HepG2 (cell line): ENCODE data around the gene AMDHD1. TPM values are rescaled to one million over a fixed set of nuclear protein-coding genes. Genes with fewer than 3 reads are reported as not detected.

Experiments used
- AGO2 ChIP-seq: fragments of 200-400 bp; formaldehyde crosslinking; optimal IDR thresholded peaks from 2 replicates; pipeline ENCODE3; 2017; ENCODE audit warnings: mild to moderate bottlenecking, low read depth, low read length, moderate library complexity
- ATF7-NPFF ChIP-seq: sonication (generic); formaldehyde crosslinking; IDR thresholded peaks from 2 replicates; pipeline ENCODE4 v1.8.1; 2023; ENCODE audit warnings: mild to moderate bottlenecking, low read depth, missing genetic modification reagents, moderate library complexity
- DNMT1 ChIP-seq: sonication (generic); formaldehyde crosslinking; IDR thresholded peaks from 2 replicates; pipeline ENCODE4 v1.5.1; 2020; ENCODE audit warnings: mild to moderate bottlenecking, missing genetic modification reagents
- HCFC1 ChIP-seq: fragments of 150-350 bp; IDR thresholded peaks from 2 replicates; pipeline ENCODE4 v1.6.1; 2014; ENCODE audit warnings: low read depth, low read length
- HES4 ChIP-seq: sonication (generic); formaldehyde crosslinking; IDR thresholded peaks from 2 replicates; pipeline ENCODE4 v1.9.0; 2021; ENCODE audit warnings: mild to moderate bottlenecking, missing genetic modification reagents, borderline replicate concordance
- HHEX ChIP-seq: IDR thresholded peaks from 2 replicates; pipeline ENCODE4 v1.6.1; 2016; ENCODE audit warnings: control low read depth
- HMGXB4 ChIP-seq, 2 experiments: sonication (generic) in 1 of 2; formaldehyde crosslinking in 1 of 2; IDR thresholded peaks; 2 replicates each; pipeline versions ENCODE4 v1.4.0 to v1.6.1; 2018 to 2020; ENCODE audit warnings: missing genetic modification reagents in 2 of 2, borderline replicate concordance in 1 of 2, low read depth in 1 of 2, mild to moderate bottlenecking in 1 of 2, missing biosample characterization in 1 of 2
- IRF9 ChIP-seq: sonication (generic); formaldehyde crosslinking; IDR thresholded peaks from 2 replicates; pipeline ENCODE4 v1.8.0; 2022; ENCODE audit warnings: missing genetic modification reagents, mild to moderate bottlenecking, borderline replicate concordance
- ISX ChIP-seq: sonication (generic); formaldehyde crosslinking; conservative IDR thresholded peaks from 2 replicates; pipeline ENCODE4 v1.5.0; 2020; ENCODE audit warnings: missing genetic modification reagents
- LCORL ChIP-seq, 2 experiments: fragments of 450-650 bp in 1 of 2; sonication (generic) in 1 of 2; formaldehyde crosslinking in 1 of 2; IDR thresholded peaks; 2 replicates each; pipeline versions ENCODE4 v1.5.0 to v1.6.1; 2017 to 2020; ENCODE audit warnings: antibody characterized with exemption in 1 of 2, missing genetic modification reagents in 1 of 2
- PBX2 ChIP-seq: IDR thresholded peaks from 2 replicates; pipeline ENCODE4 v1.6.1; 2016; ENCODE audit warnings: control low read depth
- ZNF180 ChIP-seq: sonication (generic); formaldehyde crosslinking; IDR thresholded peaks from 2 replicates; pipeline ENCODE4 v1.4.0; 2020; ENCODE audit warnings: low read depth, missing genetic modification reagents, borderline replicate concordance
- ZNF20 ChIP-seq: sonication (generic); formaldehyde crosslinking; IDR thresholded peaks from 2 replicates; pipeline ENCODE4 v1.4.0; 2020; ENCODE audit warnings: mild to moderate bottlenecking, moderate library complexity, missing genetic modification reagents
- ZNF256 ChIP-seq: sonication (generic); formaldehyde crosslinking; conservative IDR thresholded peaks from 2 replicates; pipeline ENCODE4 v1.4.0; 2020; ENCODE audit warnings: missing genetic modification reagents
- ZNF431 ChIP-seq: sonication (generic); formaldehyde crosslinking; IDR thresholded peaks from 2 replicates; pipeline ENCODE4 v1.9.0; 2022; ENCODE audit warnings: missing genetic modification reagents, low read depth, mild to moderate bottlenecking, borderline replicate concordance
- ZNF432 ChIP-seq: sonication (generic); formaldehyde crosslinking; IDR thresholded peaks from 2 replicates; pipeline ENCODE4 v1.5.0; 2020; ENCODE audit warnings: missing genetic modification reagents, mild to moderate bottlenecking, borderline replicate concordance
- ZNF512B ChIP-seq: sonication (generic); formaldehyde crosslinking; IDR thresholded peaks from 2 replicates; pipeline ENCODE4 v1.5.1; 2020; ENCODE audit warnings: missing genetic modification reagents, mild to moderate bottlenecking, borderline replicate concordance
- ZNF629 ChIP-seq: sonication (generic); formaldehyde crosslinking; conservative IDR thresholded peaks from 2 replicates; pipeline ENCODE4 v1.5.0; 2020; ENCODE audit warnings: missing genetic modification reagents
- ZNF644 ChIP-seq: IDR thresholded peaks from 2 replicates; pipeline ENCODE4 v1.6.1; 2016; ENCODE audit warnings: low read depth
- ZNF776 ChIP-seq: sonication (generic); formaldehyde crosslinking; IDR thresholded peaks from 2 replicates; pipeline ENCODE4 v1.4.0; 2020; ENCODE audit warnings: mild to moderate bottlenecking, missing genetic modification reagents
- ZNF839 ChIP-seq: sonication (generic); formaldehyde crosslinking; IDR thresholded peaks from 2 replicates; pipeline ENCODE4 v1.4.0; 2020; ENCODE audit warnings: missing genetic modification reagents, mild to moderate bottlenecking, borderline replicate concordance
- polyA plus RNA-seq, 8 experiments: library from polyadenylated mRNA; depleted of rRNA in 3 of 8; stranded (reverse) in 7 of 8; unstranded in 1 of 8; fragments of >200 nt; fragmentation: Illumina TruSeq in 4 of 8; extraction: Trizol in 4 of 8; gene quantifications; 2 replicates each; pipeline versions ENCODE4 v1.2.1 to v1.2.3, GENCODE V29; 2011 to 2016; ENCODE audit warnings: low read depth in 4 of 8, missing spikeins in 1 of 8, mixed read lengths in 1 of 8; ENCODE audit not compliant: insufficient read depth in 1 of 8
- total RNA-seq, 5 experiments: library from RNA; depleted of rRNA; stranded (reverse); fragments of >200 nt; fragmentation: Illumina TruSeq; extraction: Trizol; gene quantifications; 2 replicates each; pipeline ENCODE4 v1.2.3, GENCODE V29; 2016; ENCODE audit warnings: low read depth in 1 of 5

The AMDHD1 gene
- total and polyA plus RNA-seq, 2 of the 13 experiments (the other 11 are each of a cell fraction or from before 2014, with no cell fraction given) = 6.5 to 29.6 TPM

GRCh38 chr12:95943330-95943842 is at the start of gene AMDHD1 (continued):
- no peak for TF ChIP-seq ZNF431 (CRISPR knock-in tag)
- TF ChIP-seq ZNF256 (CRISPR knock-in tag) = no peak
- TF ChIP-seq PBX2 = no peak
- TF ChIP-seq ZNF629 (CRISPR knock-in tag) = peak; percentile 25; the same call in 1 of the 2 replicates
- TF ChIP-seq ZNF644 (CRISPR knock-in tag) = no peak
- peak; percentile 15; the same call in 1 of the 2 replicates for TF ChIP-seq ZNF839 (CRISPR knock-in tag)
- peak; percentile 81 for TF ChIP-seq AGO2
- TF ChIP-seq DNMT1 (CRISPR knock-in tag) = 0 out of 2 replicates have a peak, but pooled peaks have one; percentile 58
- no peak for TF ChIP-seq ZNF432 (CRISPR knock-in tag)
- no peak for TF ChIP-seq ISX (CRISPR knock-in tag)
- no peak; the same call in 1 of the 2 replicates for TF ChIP-seq HHEX (CRISPR knock-in tag)
- 0 out of 2 replicates have a peak, but pooled peaks have one; percentile 16 for TF ChIP-seq ZNF180 (CRISPR knock-in tag)
- peak; percentile 82 for TF ChIP-seq ATF7-NPFF (CRISPR knock-in tag)
- TF ChIP-seq ZNF512B (CRISPR knock-in tag) = no peak
- TF ChIP-seq HCFC1 = no peak
- peak; percentile 80; the same call in 1 of the 2 replicates for TF ChIP-seq HES4
- peak; percentile 80; the same call in 1 of the 2 replicates for TF ChIP-seq IRF9 (CRISPR knock-in tag)
- no peak for TF ChIP-seq ZNF20 (CRISPR knock-in tag)
- TF ChIP-seq LCORL (IDR thresholded peaks at IDR 0.05) = no peak
- no peak for TF ChIP-seq LCORL (CRISPR knock-in tag; IDR thresholded peaks at IDR 0.05)
- no peak for TF ChIP-seq ZNF776 (CRISPR knock-in tag)
- peak in 1 of 2 experiments; percentile 73; a peak in 2 of 4 replicates for TF ChIP-seq HMGXB4 (CRISPR knock-in tag; IDR thresholded peaks at IDR 0.05; ENCODE audit: borderline replicate concordance in 1 of 2, low read depth in 1 of 2)
